Stimulated activated CD8-positive, alpha-beta memory T cell treated with anti-CD3 and anti-CD28 coated beads, Interleukin-2, amount 100 ng/mL, for 48 hours (primary cell): ENCODE results near the gene CHRNA3.
"Not testable (repeated sequence)": the region's sequence is repeated elsewhere in the genome, so short reads cannot be mapped to it uniquely, and the experiment has no call there.

ENCODE experiments used
- DNase-seq, 2 donors: peaks; one replicate each; pipeline ENCODE4 v3.0.0-alpha.2; 2020; ENCODE audit warnings: low read depth in 2 of 2

The CHRNA3 gene

GRCh38 chr15:78560201-78560600 lies 60.6 kb downstream of the CHRNA3 start:
- DNase-seq: not testable (repeated sequence)

GRCh38 chr15:78552597-78552996 lies 68.2 kb downstream of the CHRNA3 start:
- DNase-seq: no peak

- no peak for DNase-seq
Observed at GRCh38 chr15:78551902-78552301, 68.9 kb downstream of the CHRNA3 start.

GRCh38 chr15:78550815-78551214 lies 70.0 kb downstream of the CHRNA3 start:
- DNase-seq: no peak

- no peak for DNase-seq
Observed at GRCh38 chr15:78550194-78550593, 70.6 kb downstream of the CHRNA3 start.
